HepG2 (cell line): ENCODE measurements around the gene ZBTB22. TPM values are rescaled to one million over a fixed set of nuclear protein-coding genes. Genes with fewer than 3 reads are reported as not detected.
A peak's percentile ranks its signal among the peaks of the same experiment; 100 is the strongest.

Source experiments
- ATAC-seq: fragments of 200-7000 bp; cut with Tn5 transposase; 3 replicates; pipeline ENCODE4 v1.9.1; 2020; ENCODE audit warnings: mild to moderate bottlenecking, moderate library complexity
- BruUV-seq: library from RNA; stranded (reverse); fragments of 400-500 nt; replicated peaks from 2 replicates; lab custom pipeline; 2021; lab: Mats Ljungman, UMichigan
- CTCF ChIA-PET: fragments of 300-600 bp; formaldehyde crosslinking; extraction: SDS; loops from one replicate; lab custom pipeline; 2021; ENCODE audit warnings: low total read pairs, inconsistent platforms, low intra/inter-chr PET ratio; lab: Yijun Ruan, JAX
- POLR2A ChIA-PET: fragments of 350-600 bp; sonication (Branson Sonifier 250); formaldehyde crosslinking; loops from one replicate; lab custom pipeline; 2020; ENCODE audit warnings: antibody characterized with exemption, inconsistent platforms; lab: Yijun Ruan, JAX
- DNase-seq: peaks from one replicate; pipeline ENCODE4 v3.0.0-alpha.2; 2015; ENCODE audit warnings: low spot score
- FAIRE-seq: peaks from 3 replicates; lab custom pipeline; 2011; peaks lifted over from hg19 to GRCh38; lab: Jason Lieb, UNC
- H2AFZ ChIP-seq: one replicate; pipeline ENCODE4 v1.6.1; 2011; ENCODE audit warnings: low read length, inconsistent platforms
- H3K27ac ChIP-seq: fragments of 300-600 bp; 3 replicates; pipeline ENCODE4 v1.8.0; 2011; ENCODE audit warnings: mixed run types, mild to moderate bottlenecking, mixed read lengths, low read length, inconsistent platforms; ENCODE audit not compliant: insufficient read depth; ENCODE audit errors: extremely low read length
- H3K27me3 ChIP-seq, 2 experiments: fragments of 200-600 bp in 1 of 2; 2 replicates in 1 of 2; 3 replicates in 1 of 2; pipeline versions ENCODE4 v1.6.0 to v1.8.0; 2011; ENCODE audit warnings: low read length in 2 of 2, mild to moderate bottlenecking in 2 of 2, moderate library complexity in 2 of 2, inconsistent platforms in 1 of 2; ENCODE audit not compliant: insufficient read depth in 2 of 2, control insufficient read depth in 1 of 2
- H3K36me3 ChIP-seq, 2 experiments: fragments of 200-600 bp in 1 of 2; replicated peaks in 1 of 2; 2 replicates in 1 of 2; 3 replicates in 1 of 2; pipeline versions ENCODE4 v1.5.1 to v1.8.0; 2011; ENCODE audit warnings: low read length in 2 of 2, inconsistent platforms in 1 of 2; ENCODE audit not compliant: insufficient read depth in 2 of 2, control insufficient read depth in 1 of 2
- H3K4me1 ChIP-seq: 2 replicates; pipeline ENCODE4 v1.5.1; 2012; ENCODE audit warnings: low read length, inconsistent platforms; ENCODE audit not compliant: insufficient read depth
- H3K4me2 ChIP-seq: 2 replicates; pipeline ENCODE4 v1.6.0; 2011; ENCODE audit warnings: low read depth, low read length, inconsistent platforms
- H3K4me3 ChIP-seq, 3 experiments: fragments of 200-600 bp in 1 of 3; sonication (generic), shearing (Covaris generic) in 1 of 3; replicated peaks in 1 of 3; 2 replicates each; pipeline ENCODE4 v1.5.1; 2011 to 2016; ENCODE audit warnings: low read length in 3 of 3, inconsistent platforms in 2 of 3, low read depth in 2 of 3, mild to moderate bottlenecking in 2 of 3, control low read depth in 1 of 3, mixed read lengths in 1 of 3; ENCODE audit not compliant: insufficient read depth in 1 of 3
- H3K79me2 ChIP-seq: one replicate; pipeline ENCODE4 v1.6.1; 2011; ENCODE audit warnings: low read length, inconsistent platforms; ENCODE audit not compliant: insufficient read depth
- H3K9ac ChIP-seq: 2 replicates; pipeline ENCODE4 v1.6.0; 2011; ENCODE audit warnings: mild to moderate bottlenecking, low read depth, low read length, inconsistent platforms; ENCODE audit not compliant: insufficient read depth
- H3K9me3 ChIP-seq: 2 replicates; pipeline ENCODE4 v1.5.1; 2012; ENCODE audit warnings: mild to moderate bottlenecking, low read length
- H4K20me1 ChIP-seq: 2 replicates; pipeline ENCODE4 v1.6.0; 2011; ENCODE audit warnings: inconsistent platforms, mild to moderate bottlenecking, low read length, moderate library complexity; ENCODE audit not compliant: insufficient read depth
- CEBPB ChIP-seq: IDR thresholded peaks from 2 replicates; pipeline ENCODE4 v1.6.1; 2011; ENCODE audit warnings: low read depth, low read length, improper control_type of control experiment, borderline replicate concordance
- HNRNPLL ChIP-seq: fragments of 200-400 bp; formaldehyde crosslinking; IDR thresholded peaks from 2 replicates; pipeline ENCODE4 v1.6.1; 2017; ENCODE audit warnings: mild to moderate bottlenecking, low read depth, low read length; ENCODE audit not compliant: poor library complexity, severe bottlenecking
- KLF13 ChIP-seq: sonication (generic); formaldehyde crosslinking; IDR thresholded peaks from 2 replicates; pipeline ENCODE4 v1.4.0; 2020; ENCODE audit warnings: mild to moderate bottlenecking, missing genetic modification reagents
- NFE2 ChIP-seq: sonication (generic); formaldehyde crosslinking; IDR thresholded peaks from 2 replicates; pipeline ENCODE4 v1.4.0; 2020; ENCODE audit warnings: missing genetic modification reagents
- NFIB ChIP-seq: sonication (generic); formaldehyde crosslinking; IDR thresholded peaks from 2 replicates; pipeline ENCODE4 v1.9.0; 2021; ENCODE audit warnings: missing genetic modification reagents, mild to moderate bottlenecking, borderline replicate concordance
- RFXANK ChIP-seq: IDR thresholded peaks from 2 replicates; pipeline ENCODE4 v1.6.1; 2016
- ZNF264 ChIP-seq: sonication (generic); formaldehyde crosslinking; IDR thresholded peaks from 2 replicates; pipeline ENCODE4 v1.4.0; 2020; ENCODE audit warnings: missing genetic modification reagents
- ZNF644 ChIP-seq: IDR thresholded peaks from 2 replicates; pipeline ENCODE4 v1.6.1; 2016; ENCODE audit warnings: low read depth
- ZNF792 ChIP-seq: IDR thresholded peaks from 2 replicates; pipeline ENCODE4 v1.6.1; 2016
- WGBS: methylation state at CpG from one replicate; pipeline ENCODE4 v1.1.6; 2017; ENCODE audit warnings: low lambda C conversion rate; 5-methylcytosine and 5-hydroxymethylcytosine counted together
- in situ Hi-C: cut with HindIII; loops from 2 replicates; pipeline ENCODE4 v1.10.0; 2017; ENCODE audit warnings: low pct_unique_long_range_greater_than_20kb; ENCODE audit not compliant: extremely low pct_ligation_motif_present
- intact Hi-C: fragments of 100-400 bp; cut with micrococcal nuclease; formaldehyde crosslinking; loops from one replicate; pipeline ENCODE4 v1.10.0; 2022; ENCODE audit not compliant: unreplicated experiment
- polyA plus RNA-seq, 8 experiments: library from polyadenylated mRNA; depleted of rRNA in 3 of 8; stranded (reverse) in 7 of 8; unstranded in 1 of 8; fragments of >200 nt; fragmentation: Illumina TruSeq in 4 of 8; extraction: Trizol in 4 of 8; gene quantifications; 2 replicates each; pipeline versions ENCODE4 v1.2.1 to v1.2.3, GENCODE V29; 2011 to 2016; ENCODE audit warnings: low read depth in 4 of 8, missing spikeins in 1 of 8, mixed read lengths in 1 of 8; ENCODE audit not compliant: insufficient read depth in 1 of 8
- total RNA-seq, 5 experiments: library from RNA; depleted of rRNA; stranded (reverse); fragments of >200 nt; fragmentation: Illumina TruSeq; extraction: Trizol; gene quantifications; 2 replicates each; pipeline ENCODE4 v1.2.3, GENCODE V29; 2016; ENCODE audit warnings: low read depth in 1 of 5
- TF ChIP-seq, protein P1 (sequence below): sonication (generic); formaldehyde crosslinking; IDR thresholded peaks from 2 replicates; pipeline ENCODE4 v1.5.1; 2020; ENCODE audit warnings: missing genetic modification reagents, mild to moderate bottlenecking, borderline replicate concordance
- TF ChIP-seq, protein P2 (sequence below): sonication (generic); formaldehyde crosslinking; IDR thresholded peaks from 2 replicates; pipeline ENCODE4 v1.5.0; 2020; ENCODE audit warnings: mild to moderate bottlenecking, missing genetic modification reagents, borderline replicate concordance

The ZBTB22 gene
- total and polyA plus RNA-seq, 2 of the 13 experiments (the other 11 are each of a cell fraction or from before 2014, with no cell fraction given): 8.0 to 10.6 TPM

DNA sequence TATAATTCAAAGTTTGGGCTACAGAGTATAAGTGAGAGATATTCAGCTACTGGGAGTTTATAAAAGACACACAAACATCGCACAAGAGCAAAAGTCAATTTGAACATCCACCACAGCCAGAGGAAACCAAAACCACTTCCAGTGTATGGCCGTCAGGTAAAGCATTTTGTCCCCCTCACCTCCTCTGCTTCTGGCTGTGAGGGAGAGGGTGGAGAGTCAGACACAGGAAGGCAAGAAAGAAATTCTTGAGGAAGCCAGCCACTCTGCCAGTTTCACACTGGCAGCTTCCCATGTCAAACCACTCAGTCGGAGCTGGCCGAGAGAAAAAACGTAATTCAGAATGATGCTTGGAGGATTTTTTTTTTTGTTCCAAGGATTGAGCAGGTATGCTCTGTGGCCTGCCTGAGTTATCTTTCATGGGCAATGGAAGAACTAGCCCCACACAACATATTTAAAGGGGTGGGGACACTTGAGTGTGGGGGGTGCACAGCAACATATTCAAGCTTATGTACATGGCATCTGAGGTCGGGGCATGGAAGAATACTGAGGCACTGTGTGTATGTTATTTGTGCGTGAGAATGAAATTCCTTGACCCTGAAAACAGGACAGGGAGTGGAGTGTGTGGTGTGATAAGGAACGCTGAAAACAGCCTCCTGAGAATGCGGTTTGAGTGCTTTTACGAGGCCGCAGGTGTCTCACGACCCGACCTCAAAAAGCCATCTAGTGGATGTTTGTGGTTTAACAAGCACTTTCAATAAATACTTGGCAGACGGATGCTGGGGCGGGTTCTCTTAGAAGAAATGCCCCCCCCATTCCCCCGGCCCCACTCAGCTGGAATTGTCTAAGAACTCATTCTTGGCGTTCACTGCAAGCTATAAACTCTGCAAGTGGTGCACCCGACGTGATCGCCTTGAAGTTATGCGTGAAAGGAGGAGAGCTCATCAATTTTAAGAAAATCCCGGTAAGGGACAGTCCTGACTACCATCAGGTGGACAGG is 27.5 kb upstream of the ZBTB22 start:
- in situ Hi-C loops (no loop called here), intact Hi-C loops (loop anchor here (1.0 kb wide), 2 partner anchors 33 to 65 kb away; no protein-coding TSS in a partner anchor)
- WGBS: 14% methylated on average over 22 of the region's 22 CpGs
- Histone ChIP-seq H4K20me1 (no peaks in the 10 kb centered on the region), H3K4me3 (0 out of 6 replicates have a peak overlapping the region, but pooled peaks of 1 of the 3 experiments have one; percentile 6), H3K27me3 (peaks cover 0 to 39% of the 10 kb centered on the region in 2 experiments; a peak in 2 of 5 replicates), H3K4me2 (peak overlapping the region; percentile 56), H3K27ac (no peak overlapping the region), H3K9ac (no peak overlapping the region), H3K9me3 (no peaks in the 10 kb centered on the region), H2AFZ (no peak overlapping the region), H3K36me3 (no peaks in the 10 kb centered on the region), H3K79me2 (no peaks in the 10 kb centered on the region), H3K4me1 (peaks cover 5% of the 10 kb centered on the region; the same call in 1 of the 2 replicates)
- FAIRE-seq (no peak), ATAC-seq (peak; percentile 61), DNase-seq (peak; percentile 69)
- ChIA-PET CTCF (interaction anchor here (0.8 to 3.7 kb wide), 2 partner anchors 45 to 64 kb away, joined by 3 to 37 read pairs; no protein-coding TSS in a partner anchor), POLR2A (interaction anchor here (1.2 to 2.1 kb wide), 3 partner anchors 27 to 95 kb away, joined by 4 read pairs; partner anchors contain the start of gene ZBTB22)
- BruUV-seq: no TSS peak
- TF ChIP-seq ZNF264 (CRISPR knock-in tag) (no peak), ZNF644 (CRISPR knock-in tag) (no peak), NFIB (no peak), HNRNPLL (no peak), RFXANK (CRISPR knock-in tag) (no peak), KLF13 (CRISPR knock-in tag) (no peak), NFE2 (CRISPR knock-in tag) (no peak), ZNF792 (no peak), CEBPB (no peak)
- TF ChIP-seq, protein P1, sequence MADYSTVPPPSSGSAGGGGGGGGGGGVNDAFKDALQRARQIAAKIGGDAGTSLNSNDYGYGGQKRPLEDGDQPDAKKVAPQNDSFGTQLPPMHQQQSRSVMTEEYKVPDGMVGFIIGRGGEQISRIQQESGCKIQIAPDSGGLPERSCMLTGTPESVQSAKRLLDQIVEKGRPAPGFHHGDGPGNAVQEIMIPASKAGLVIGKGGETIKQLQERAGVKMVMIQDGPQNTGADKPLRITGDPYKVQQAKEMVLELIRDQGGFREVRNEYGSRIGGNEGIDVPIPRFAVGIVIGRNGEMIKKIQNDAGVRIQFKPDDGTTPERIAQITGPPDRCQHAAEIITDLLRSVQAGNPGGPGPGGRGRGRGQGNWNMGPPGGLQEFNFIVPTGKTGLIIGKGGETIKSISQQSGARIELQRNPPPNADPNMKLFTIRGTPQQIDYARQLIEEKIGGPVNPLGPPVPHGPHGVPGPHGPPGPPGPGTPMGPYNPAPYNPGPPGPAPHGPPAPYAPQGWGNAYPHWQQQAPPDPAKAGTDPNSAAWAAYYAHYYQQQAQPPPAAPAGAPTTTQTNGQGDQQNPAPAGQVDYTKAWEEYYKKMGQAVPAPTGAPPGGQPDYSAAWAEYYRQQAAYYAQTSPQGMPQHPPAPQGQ (CRISPR knock-in tag): no peak
- TF ChIP-seq, protein P2, sequence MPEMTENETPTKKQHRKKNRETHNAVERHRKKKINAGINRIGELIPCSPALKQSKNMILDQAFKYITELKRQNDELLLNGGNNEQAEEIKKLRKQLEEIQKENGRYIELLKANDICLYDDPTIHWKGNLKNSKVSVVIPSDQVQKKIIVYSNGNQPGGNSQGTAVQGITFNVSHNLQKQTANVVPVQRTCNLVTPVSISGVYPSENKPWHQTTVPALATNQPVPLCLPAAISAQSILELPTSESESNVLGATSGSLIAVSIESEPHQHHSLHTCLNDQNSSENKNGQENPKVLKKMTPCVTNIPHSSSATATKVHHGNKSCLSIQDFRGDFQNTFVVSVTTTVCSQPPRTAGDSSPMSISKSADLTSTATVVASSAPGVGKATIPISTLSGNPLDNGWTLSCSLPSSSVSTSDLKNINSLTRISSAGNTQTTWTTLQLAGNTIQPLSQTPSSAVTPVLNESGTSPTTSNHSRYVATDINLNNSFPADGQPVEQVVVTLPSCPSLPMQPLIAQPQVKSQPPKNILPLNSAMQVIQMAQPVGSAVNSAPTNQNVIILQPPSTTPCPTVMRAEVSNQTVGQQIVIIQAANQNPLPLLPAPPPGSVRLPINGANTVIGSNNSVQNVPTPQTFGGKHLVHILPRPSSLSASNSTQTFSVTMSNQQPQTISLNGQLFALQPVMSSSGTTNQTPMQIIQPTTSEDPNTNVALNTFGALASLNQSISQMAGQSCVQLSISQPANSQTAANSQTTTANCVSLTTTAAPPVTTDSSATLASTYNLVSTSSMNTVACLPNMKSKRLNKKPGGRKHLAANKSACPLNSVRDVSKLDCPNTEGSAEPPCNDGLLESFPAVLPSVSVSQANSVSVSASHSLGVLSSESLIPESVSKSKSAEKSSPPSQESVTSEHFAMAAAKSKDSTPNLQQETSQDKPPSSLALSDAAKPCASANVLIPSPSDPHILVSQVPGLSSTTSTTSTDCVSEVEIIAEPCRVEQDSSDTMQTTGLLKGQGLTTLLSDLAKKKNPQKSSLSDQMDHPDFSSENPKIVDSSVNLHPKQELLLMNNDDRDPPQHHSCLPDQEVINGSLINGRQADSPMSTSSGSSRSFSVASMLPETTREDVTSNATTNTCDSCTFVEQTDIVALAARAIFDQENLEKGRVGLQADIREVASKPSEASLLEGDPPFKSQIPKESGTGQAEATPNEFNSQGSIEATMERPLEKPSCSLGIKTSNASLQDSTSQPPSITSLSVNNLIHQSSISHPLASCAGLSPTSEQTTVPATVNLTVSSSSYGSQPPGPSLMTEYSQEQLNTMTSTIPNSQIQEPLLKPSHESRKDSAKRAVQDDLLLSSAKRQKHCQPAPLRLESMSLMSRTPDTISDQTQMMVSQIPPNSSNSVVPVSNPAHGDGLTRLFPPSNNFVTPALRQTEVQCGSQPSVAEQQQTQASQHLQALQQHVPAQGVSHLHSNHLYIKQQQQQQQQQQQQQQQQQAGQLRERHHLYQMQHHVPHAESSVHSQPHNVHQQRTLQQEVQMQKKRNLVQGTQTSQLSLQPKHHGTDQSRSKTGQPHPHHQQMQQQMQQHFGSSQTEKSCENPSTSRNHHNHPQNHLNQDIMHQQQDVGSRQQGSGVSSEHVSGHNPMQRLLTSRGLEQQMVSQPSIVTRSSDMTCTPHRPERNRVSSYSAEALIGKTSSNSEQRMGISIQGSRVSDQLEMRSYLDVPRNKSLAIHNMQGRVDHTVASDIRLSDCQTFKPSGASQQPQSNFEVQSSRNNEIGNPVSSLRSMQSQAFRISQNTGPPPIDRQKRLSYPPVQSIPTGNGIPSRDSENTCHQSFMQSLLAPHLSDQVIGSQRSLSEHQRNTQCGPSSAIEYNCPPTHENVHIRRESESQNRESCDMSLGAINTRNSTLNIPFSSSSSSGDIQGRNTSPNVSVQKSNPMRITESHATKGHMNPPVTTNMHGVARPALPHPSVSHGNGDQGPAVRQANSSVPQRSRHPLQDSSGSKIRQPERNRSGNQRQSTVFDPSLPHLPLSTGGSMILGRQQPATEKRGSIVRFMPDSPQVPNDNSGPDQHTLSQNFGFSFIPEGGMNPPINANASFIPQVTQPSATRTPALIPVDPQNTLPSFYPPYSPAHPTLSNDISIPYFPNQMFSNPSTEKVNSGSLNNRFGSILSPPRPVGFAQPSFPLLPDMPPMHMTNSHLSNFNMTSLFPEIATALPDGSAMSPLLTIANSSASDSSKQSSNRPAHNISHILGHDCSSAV (CRISPR knock-in tag): no peak
